Gastroesophageal sphincter (tissue), 3 donors: Measurements from ENCODE around the gene TOMM20.
"Not testable (repeated sequence)": the region's sequence is repeated elsewhere in the genome, so short reads cannot be mapped to it uniquely, and the experiment has no call there.

Experiments used
- EP300 ChIP-seq: sonication (generic); formaldehyde crosslinking; IDR thresholded peaks from one replicate; pipeline ENCODE4 v1.6.1; 2017; ENCODE audit warnings: antibody characterized with exemption, mild to moderate bottlenecking
- POLR2A ChIP-seq, 2 donors: fragments of 450-650 bp; IDR thresholded peaks; one replicate each; pipeline ENCODE4 v1.6.1; 2017; ENCODE audit warnings: antibody characterized with exemption in 2 of 2, mild to moderate bottlenecking in 2 of 2, moderate library complexity in 1 of 2
- POLR2AphosphoS5 ChIP-seq: sonication (generic); formaldehyde crosslinking; IDR thresholded peaks from one replicate; pipeline ENCODE4 v1.6.1; 2017; ENCODE audit warnings: antibody characterized with exemption
- TF ChIP-seq, protein P1 (sequence below), 4 experiments: fragments of 200-600 bp in 2 of 4; fragments of 450-650 bp in 2 of 4; sonication (generic) in 1 of 4; IDR thresholded peaks; one replicate each; pipeline ENCODE4 v1.5.1; 2017 to 2019; ENCODE audit warnings: antibody characterized with exemption in 4 of 4, mild to moderate bottlenecking in 2 of 4, moderate library complexity in 2 of 4

DNA sequence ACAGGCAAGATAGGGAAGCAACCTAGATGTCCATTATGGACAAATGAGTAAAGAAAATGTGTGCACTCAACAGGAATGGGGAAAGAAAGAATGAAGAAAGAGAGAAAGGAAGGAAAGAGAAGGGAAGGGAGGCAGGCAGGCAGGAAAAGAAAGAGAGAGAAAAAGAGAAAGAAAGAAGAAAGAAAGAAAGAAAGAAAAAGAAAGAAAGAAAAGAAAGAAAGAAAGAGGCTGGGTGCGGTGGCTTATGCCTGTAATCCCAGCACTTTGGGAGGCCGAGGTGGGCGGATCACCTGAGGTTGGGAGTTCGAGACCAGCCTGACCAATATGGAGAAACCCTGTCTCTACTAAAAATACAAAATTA lies 48.4 kb downstream of the TOMM20 start:
- TF ChIP-seq, protein P1, sequence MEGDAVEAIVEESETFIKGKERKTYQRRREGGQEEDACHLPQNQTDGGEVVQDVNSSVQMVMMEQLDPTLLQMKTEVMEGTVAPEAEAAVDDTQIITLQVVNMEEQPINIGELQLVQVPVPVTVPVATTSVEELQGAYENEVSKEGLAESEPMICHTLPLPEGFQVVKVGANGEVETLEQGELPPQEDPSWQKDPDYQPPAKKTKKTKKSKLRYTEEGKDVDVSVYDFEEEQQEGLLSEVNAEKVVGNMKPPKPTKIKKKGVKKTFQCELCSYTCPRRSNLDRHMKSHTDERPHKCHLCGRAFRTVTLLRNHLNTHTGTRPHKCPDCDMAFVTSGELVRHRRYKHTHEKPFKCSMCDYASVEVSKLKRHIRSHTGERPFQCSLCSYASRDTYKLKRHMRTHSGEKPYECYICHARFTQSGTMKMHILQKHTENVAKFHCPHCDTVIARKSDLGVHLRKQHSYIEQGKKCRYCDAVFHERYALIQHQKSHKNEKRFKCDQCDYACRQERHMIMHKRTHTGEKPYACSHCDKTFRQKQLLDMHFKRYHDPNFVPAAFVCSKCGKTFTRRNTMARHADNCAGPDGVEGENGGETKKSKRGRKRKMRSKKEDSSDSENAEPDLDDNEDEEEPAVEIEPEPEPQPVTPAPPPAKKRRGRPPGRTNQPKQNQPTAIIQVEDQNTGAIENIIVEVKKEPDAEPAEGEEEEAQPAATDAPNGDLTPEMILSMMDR (IDR thresholded peaks at IDR 0.05) = not testable (repeated sequence)
- not testable (repeated sequence) for TF ChIP-seq POLR2A (IDR thresholded peaks at IDR 0.05); POLR2AphosphoS5; EP300
